IMR-90 (cell line): ENCODE measurements around the gene CHN1. TPM values are rescaled to one million over a fixed set of nuclear protein-coding genes. Genes with fewer than 3 reads are reported as not detected.

ENCODE experiments used
- ATAC-seq: fragments of 200-7000 bp; cut with Tn5 transposase; 2 replicates; pipeline ENCODE4 v1.9.1; 2020; ENCODE audit warnings: low read depth, mild to moderate bottlenecking, moderate library complexity
- BruUV-seq: library from RNA; stranded (reverse); fragments of 400-500 nt; replicated peaks from 2 replicates; lab custom pipeline; 2021; lab: Mats Ljungman, UMichigan
- CTCF ChIA-PET: fragments of 300-600 bp; formaldehyde crosslinking; extraction: SDS; loops from one replicate; lab custom pipeline; 2021; ENCODE audit warnings: antibody characterized with exemption; lab: Yijun Ruan, JAX
- POLR2A ChIA-PET: fragments of 300-600 bp; sonication (Branson Sonifier 250); formaldehyde crosslinking; loops from one replicate; lab custom pipeline; 2022; ENCODE audit warnings: antibody characterized with exemption; ENCODE audit not compliant: unreplicated experiment; lab: Charles Lee
- DNase-seq: peaks from one replicate; pipeline ENCODE4 v3.0.0; 2013
- H2AFZ ChIP-seq: replicated peaks from 2 replicates; pipeline ENCODE3; 2013; ENCODE audit warnings: low read length, mild to moderate bottlenecking; ENCODE audit not compliant: poor library complexity
- H2AK5ac ChIP-seq: 2 replicates; pipeline ENCODE4 v1.6.1; 2013; ENCODE audit warnings: low read depth, low read length, inconsistent platforms
- H2AK9ac ChIP-seq: replicated peaks from 2 replicates; pipeline ENCODE3; 2013; ENCODE audit warnings: mild to moderate bottlenecking, low read depth, low read length, moderate library complexity; ENCODE audit not compliant: poor library complexity
- H2BK120ac ChIP-seq: 2 replicates; pipeline ENCODE4 v1.6.1; 2013; ENCODE audit warnings: low read depth, low read length, inconsistent platforms
- H2BK15ac ChIP-seq: 3 replicates; pipeline ENCODE4 v1.6.1; 2013; ENCODE audit warnings: low read depth, low read length, inconsistent platforms
- H2BK20ac ChIP-seq: 2 replicates; pipeline ENCODE4 v1.6.1; 2013; ENCODE audit warnings: low read depth, mild to moderate bottlenecking, inconsistent platforms, low read length, moderate library complexity
- H2BK5ac ChIP-seq: 2 replicates; pipeline ENCODE4 v1.6.1; 2013; ENCODE audit warnings: mild to moderate bottlenecking, low read depth, low read length, inconsistent platforms; ENCODE audit not compliant: poor library complexity, severe bottlenecking
- H3K14ac ChIP-seq: replicated peaks from 2 replicates; pipeline ENCODE4 v1.6.1; 2013; ENCODE audit warnings: low read depth, low read length, inconsistent platforms
- H3K18ac ChIP-seq: 2 replicates; pipeline ENCODE4 v1.6.1; 2013; ENCODE audit warnings: low read depth, low read length, control low read depth
- H3K23ac ChIP-seq: 2 replicates; pipeline ENCODE4 v1.6.1; 2013; ENCODE audit warnings: low read depth, low read length, inconsistent platforms
- H3K27ac ChIP-seq: 2 replicates; pipeline ENCODE4 v1.5.1; 2013; ENCODE audit warnings: mild to moderate bottlenecking, control low read depth, low read length; ENCODE audit not compliant: insufficient read depth
- H3K27me3 ChIP-seq: 2 replicates; pipeline ENCODE4 v1.6.1; 2013; ENCODE audit warnings: low read length; ENCODE audit not compliant: control insufficient read depth, insufficient read depth
- H3K36me3 ChIP-seq: 2 replicates; pipeline ENCODE4 v1.6.1; 2013; ENCODE audit warnings: low read length, mixed read lengths; ENCODE audit not compliant: control insufficient read depth, insufficient read depth
- H3K4ac ChIP-seq: 2 replicates; pipeline ENCODE4 v1.6.1; 2013; ENCODE audit warnings: low read depth, low read length, inconsistent platforms
- H3K4me1 ChIP-seq: 2 replicates; pipeline ENCODE4 v1.6.1; 2013; ENCODE audit warnings: low read length, mixed read lengths; ENCODE audit not compliant: control insufficient read depth, insufficient read depth
- H3K4me2 ChIP-seq: 2 replicates; pipeline ENCODE4 v1.6.1; 2013; ENCODE audit warnings: low read depth, mild to moderate bottlenecking, control low read depth, low read length, moderate library complexity
- H3K4me3 ChIP-seq: 2 replicates; pipeline ENCODE4 v1.5.1; 2013; ENCODE audit warnings: low read depth, mild to moderate bottlenecking, control low read depth, low read length, moderate library complexity; ENCODE audit not compliant: insufficient read depth
- H3K56ac ChIP-seq: 2 replicates; pipeline ENCODE4 v1.6.1; 2013; ENCODE audit warnings: low read length, inconsistent platforms; ENCODE audit not compliant: insufficient read depth; ENCODE audit errors: extremely low read depth
- H3K79me1 ChIP-seq, 2 experiments: 2 replicates each; pipeline ENCODE4 v1.6.1; 2013; ENCODE audit warnings: low read length in 2 of 2, inconsistent platforms in 1 of 2, low read depth in 1 of 2
- H3K9ac ChIP-seq: 2 replicates; pipeline ENCODE4 v1.6.1; 2013; ENCODE audit warnings: low read depth, low read length, control low read depth
- H3K9me1 ChIP-seq: 2 replicates; pipeline ENCODE4 v1.6.1; 2013; ENCODE audit warnings: low read length, inconsistent platforms; ENCODE audit not compliant: insufficient read depth
- H3K9me3 ChIP-seq: 2 replicates; pipeline ENCODE4 v1.6.1; 2013; ENCODE audit warnings: low read length; ENCODE audit not compliant: control insufficient read depth, insufficient read depth
- H4K20me1 ChIP-seq: 2 replicates; pipeline ENCODE4 v1.6.1; 2013; ENCODE audit warnings: low read length, inconsistent platforms; ENCODE audit not compliant: insufficient read depth
- H4K5ac ChIP-seq: 2 replicates; pipeline ENCODE4 v1.6.1; 2013; ENCODE audit warnings: mild to moderate bottlenecking, low read depth, low read length, control low read depth
- H4K8ac ChIP-seq, 2 experiments: 2 replicates each; pipeline ENCODE4 v1.6.1; 2013; ENCODE audit warnings: low read depth in 2 of 2, low read length in 2 of 2, control low read depth in 1 of 2, inconsistent platforms in 1 of 2
- H4K91ac ChIP-seq: 2 replicates; pipeline ENCODE4 v1.6.1; 2013; ENCODE audit warnings: low read depth, low read length, inconsistent platforms; ENCODE audit not compliant: insufficient read depth
- BHLHE40 ChIP-seq: fragments of 150-350 bp; IDR thresholded peaks from 2 replicates; pipeline ENCODE4 v1.6.1; 2016; ENCODE audit warnings: mild to moderate bottlenecking, low read depth, low read length
- CEBPB ChIP-seq: IDR thresholded peaks from 2 replicates; pipeline ENCODE4 v1.6.1; 2012; ENCODE audit warnings: low read depth, low read length, improper control_type of control experiment
- CHD1 ChIP-seq: IDR thresholded peaks from 2 replicates; pipeline ENCODE4 v1.6.1; 2012; ENCODE audit warnings: low read depth, low read length, improper control_type of control experiment
- FOS ChIP-seq: fragments of 150-350 bp; IDR thresholded peaks from 2 replicates; pipeline ENCODE4 v1.6.1; 2016; ENCODE audit warnings: low read depth, low read length
- MAFK ChIP-seq: IDR thresholded peaks from 2 replicates; pipeline ENCODE4 v1.6.1; 2012; ENCODE audit warnings: low read depth, low read length, improper control_type of control experiment
- MAZ ChIP-seq: IDR thresholded peaks from 2 replicates; pipeline ENCODE4 v1.6.1; 2012; ENCODE audit warnings: low read depth, mild to moderate bottlenecking, low read length, improper control_type of control experiment, moderate library complexity, borderline replicate concordance
- MXI1 ChIP-seq: IDR thresholded peaks from 2 replicates; pipeline ENCODE4 v1.6.1; 2012; ENCODE audit warnings: low read depth, mild to moderate bottlenecking, low read length, moderate library complexity, borderline replicate concordance
- NFE2L2 ChIP-seq: fragments of 150-350 bp; IDR thresholded peaks from 2 replicates; pipeline ENCODE4 v1.6.1; 2016; ENCODE audit warnings: low read depth, mild to moderate bottlenecking, low read length
- POLR2A ChIP-seq: IDR thresholded peaks from 2 replicates; pipeline ENCODE4 v1.6.1; 2012; ENCODE audit warnings: mild to moderate bottlenecking, low read depth, low read length
- RAD21 ChIP-seq: IDR thresholded peaks from 2 replicates; pipeline ENCODE4 v1.6.1; 2012; ENCODE audit warnings: low read length, improper control_type of control experiment
- RCOR1 ChIP-seq: IDR thresholded peaks from 2 replicates; pipeline ENCODE4 v1.6.1; 2012; ENCODE audit warnings: mild to moderate bottlenecking, low read length, improper control_type of control experiment; ENCODE audit not compliant: insufficient replicate concordance
- RFX5 ChIP-seq: IDR thresholded peaks from 2 replicates; pipeline ENCODE4 v1.8.0; 2012; ENCODE audit warnings: low read depth, mild to moderate bottlenecking, low read length, moderate library complexity
- SMC3 ChIP-seq: fragments of 150-350 bp; IDR thresholded peaks from 2 replicates; pipeline ENCODE4 v1.6.1; 2016; ENCODE audit warnings: low read depth, mild to moderate bottlenecking, antibody characterized with exemption, low read length, moderate library complexity
- WGBS, 2 experiments: methylation state at CpG; one replicate each; pipeline versions ENCODE4 v1.1.5 to v1.1.7; 2013; ENCODE audit warnings: missing lambda C conversion rate in 2 of 2; ENCODE audit not compliant: insufficient read length in 1 of 2; ENCODE audit errors: extremely low coverage in 2 of 2; 5-methylcytosine and 5-hydroxymethylcytosine counted together
- dilution Hi-C: fragments of 300-500 bp; cut with HindIII; formaldehyde crosslinking; loops from one replicate; pipeline ENCODE4 v1.14.3; 2018; ENCODE audit warnings: low sequenced_read_pairs; ENCODE audit not compliant: unreplicated experiment
- in situ Hi-C: fragments of 300-500 bp; cut with MboI; formaldehyde crosslinking; loops from 3 replicates; pipeline ENCODE4 v1.14.3; 2019; ENCODE audit warnings: low sequenced_read_pairs, inconsistent platforms, mixed read lengths
- intact Hi-C: fragments of 100-400 bp; cut with micrococcal nuclease; formaldehyde crosslinking; loops from 2 replicates; pipeline ENCODE4 v1.10.0; 2022
- polyA plus RNA-seq, 3 experiments: library from polyadenylated mRNA; depleted of rRNA; stranded (reverse); fragments of >200 nt; gene quantifications; 2 replicates each; pipeline ENCODE4 v1.2.3, GENCODE V29; 2012; ENCODE audit warnings: low replicate concordance in 1 of 3
- total RNA-seq: library from RNA; depleted of rRNA; stranded (reverse); fragments of >200 nt; gene quantifications from 2 replicates; pipeline ENCODE4 v1.2.3, GENCODE V29; 2012
- TF ChIP-seq, protein P1 (sequence below): fragments of 150-350 bp; IDR thresholded peaks from 2 replicates; pipeline ENCODE4 v1.6.1; 2017; ENCODE audit warnings: mild to moderate bottlenecking, antibody characterized with exemption, low read length, low read depth
- TF ChIP-seq, protein P2 (sequence below): fragments of 150-350 bp; IDR thresholded peaks from 2 replicates; pipeline ENCODE4 v1.6.1; 2016; ENCODE audit warnings: low read depth, mild to moderate bottlenecking, low read length, moderate library complexity, borderline replicate concordance
- TF ChIP-seq, protein P3 (sequence below): conservative IDR thresholded peaks from 2 replicates; pipeline ENCODE4 v1.5.1; 2012; ENCODE audit warnings: mild to moderate bottlenecking, low read depth, low read length, improper control_type of control experiment

CHN1 gene
- total and polyA plus RNA-seq, 2 of the 4 experiments (the other 2 are of a cell fraction) = 58.4 to 66.9 TPM

DNA sequence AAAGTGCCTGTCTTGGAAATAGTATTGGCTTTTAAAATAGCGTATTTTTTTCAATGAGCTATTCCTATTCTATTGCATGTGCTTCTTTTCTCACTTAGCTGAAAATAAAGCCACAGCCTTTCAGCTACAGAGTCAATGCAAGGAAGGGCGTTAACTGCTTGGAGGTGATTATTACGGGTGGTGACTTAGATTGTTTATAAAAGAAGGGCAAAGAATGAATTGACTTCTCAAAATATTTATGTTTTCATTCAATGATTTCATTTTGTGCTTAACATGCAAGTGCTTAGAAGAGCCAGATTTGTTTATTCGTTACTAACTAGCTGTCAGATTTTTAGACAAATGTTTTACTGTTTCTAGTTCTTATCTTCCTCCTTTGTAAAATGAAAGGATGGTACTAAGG is 2.8 kb upstream of the CHN1 start:
- BruUV-seq = no TSS peak
- CTCF ChIA-PET = interaction anchor here (0.8 kb wide), 1 partner anchor 8 kb away, joined by 3 read pairs; no protein-coding TSS in a partner anchor

More for the DNA sequence above, 2.8 kb upstream of the CHN1 start:
- H2AK5ac ChIP-seq = no peak overlapping the region
- H4K91ac ChIP-seq = no peak overlapping the region
- no peak overlapping the region for H3K4me3 ChIP-seq
- no peak overlapping the region for H3K18ac ChIP-seq
- in situ Hi-C loops (no loop called here), intact Hi-C loops (loop anchor here (5.0 kb wide), 2 partner anchors 69 to 306 kb away; no protein-coding TSS in a partner anchor), dilution Hi-C loops (no loop called here)
- H4K5ac ChIP-seq = no peak overlapping the region
- TF ChIP-seq MAZ (no peak), FOS (no peak), SMC3 (no peak), POLR2A (no peak), RFX5 (no peak), BHLHE40 (no peak), MXI1 (no peak), CEBPB (no peak), MAFK (no peak), RAD21 (no peak), NFE2L2 (no peak), CHD1 (no peak), RCOR1 (no peak)
- TF ChIP-seq, protein P1, sequence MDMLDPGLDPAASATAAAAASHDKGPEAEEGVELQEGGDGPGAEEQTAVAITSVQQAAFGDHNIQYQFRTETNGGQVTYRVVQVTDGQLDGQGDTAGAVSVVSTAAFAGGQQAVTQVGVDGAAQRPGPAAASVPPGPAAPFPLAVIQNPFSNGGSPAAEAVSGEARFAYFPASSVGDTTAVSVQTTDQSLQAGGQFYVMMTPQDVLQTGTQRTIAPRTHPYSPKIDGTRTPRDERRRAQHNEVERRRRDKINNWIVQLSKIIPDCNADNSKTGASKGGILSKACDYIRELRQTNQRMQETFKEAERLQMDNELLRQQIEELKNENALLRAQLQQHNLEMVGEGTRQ = no peak
- TF ChIP-seq, protein P2, sequence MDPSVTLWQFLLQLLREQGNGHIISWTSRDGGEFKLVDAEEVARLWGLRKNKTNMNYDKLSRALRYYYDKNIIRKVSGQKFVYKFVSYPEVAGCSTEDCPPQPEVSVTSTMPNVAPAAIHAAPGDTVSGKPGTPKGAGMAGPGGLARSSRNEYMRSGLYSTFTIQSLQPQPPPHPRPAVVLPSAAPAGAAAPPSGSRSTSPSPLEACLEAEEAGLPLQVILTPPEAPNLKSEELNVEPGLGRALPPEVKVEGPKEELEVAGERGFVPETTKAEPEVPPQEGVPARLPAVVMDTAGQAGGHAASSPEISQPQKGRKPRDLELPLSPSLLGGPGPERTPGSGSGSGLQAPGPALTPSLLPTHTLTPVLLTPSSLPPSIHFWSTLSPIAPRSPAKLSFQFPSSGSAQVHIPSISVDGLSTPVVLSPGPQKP = no peak
- TF ChIP-seq, protein P3, sequence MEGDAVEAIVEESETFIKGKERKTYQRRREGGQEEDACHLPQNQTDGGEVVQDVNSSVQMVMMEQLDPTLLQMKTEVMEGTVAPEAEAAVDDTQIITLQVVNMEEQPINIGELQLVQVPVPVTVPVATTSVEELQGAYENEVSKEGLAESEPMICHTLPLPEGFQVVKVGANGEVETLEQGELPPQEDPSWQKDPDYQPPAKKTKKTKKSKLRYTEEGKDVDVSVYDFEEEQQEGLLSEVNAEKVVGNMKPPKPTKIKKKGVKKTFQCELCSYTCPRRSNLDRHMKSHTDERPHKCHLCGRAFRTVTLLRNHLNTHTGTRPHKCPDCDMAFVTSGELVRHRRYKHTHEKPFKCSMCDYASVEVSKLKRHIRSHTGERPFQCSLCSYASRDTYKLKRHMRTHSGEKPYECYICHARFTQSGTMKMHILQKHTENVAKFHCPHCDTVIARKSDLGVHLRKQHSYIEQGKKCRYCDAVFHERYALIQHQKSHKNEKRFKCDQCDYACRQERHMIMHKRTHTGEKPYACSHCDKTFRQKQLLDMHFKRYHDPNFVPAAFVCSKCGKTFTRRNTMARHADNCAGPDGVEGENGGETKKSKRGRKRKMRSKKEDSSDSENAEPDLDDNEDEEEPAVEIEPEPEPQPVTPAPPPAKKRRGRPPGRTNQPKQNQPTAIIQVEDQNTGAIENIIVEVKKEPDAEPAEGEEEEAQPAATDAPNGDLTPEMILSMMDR = no peak
- H3K14ac ChIP-seq = no peak overlapping the region
- no peak overlapping the region for H2BK15ac ChIP-seq
- H3K9me3 ChIP-seq = no peaks in the 10 kb centered on the region
- no peak overlapping the region for H2AFZ ChIP-seq
- H3K36me3 ChIP-seq = no peaks in the 10 kb centered on the region
- no peak overlapping the region for H3K4me2 ChIP-seq
- H2BK20ac ChIP-seq = no peak overlapping the region
- no peak overlapping the region for H2BK5ac ChIP-seq
- H3K9ac ChIP-seq = no peak overlapping the region
- no peaks in the 10 kb centered on the region for H3K4me1 ChIP-seq
- H2AK9ac ChIP-seq = no peak overlapping the region
- H3K27ac ChIP-seq = no peak overlapping the region
- H2BK120ac ChIP-seq = no peak overlapping the region
- no peak overlapping the region for H3K56ac ChIP-seq
- H3K4ac ChIP-seq = no peak overlapping the region
- ATAC-seq = no peak
- peaks cover 24% of the 10 kb centered on the region for H3K27me3 ChIP-seq
- no peaks in the 10 kb centered on the region for H4K20me1 ChIP-seq
- POLR2A ChIA-PET = no interaction called here
- H3K23ac ChIP-seq = no peak overlapping the region
- H3K9me1 ChIP-seq = no peaks in the 10 kb centered on the region
- H3K79me1 ChIP-seq = no peaks in the 10 kb centered on the region
- H4K8ac ChIP-seq = no peak overlapping the region
- DNase-seq = no peak
- no CpG with 5 or more reads among the region's 4 CpGs for WGBS, 2 experiments
